ENCODE results near the gene AMD1. TPM values are rescaled to one million over a fixed set of nuclear protein-coding genes. Genes with fewer than 3 reads are reported as not detected.

AMD1 gene
- total RNA-seq, 2 donors from 2014 or later, result 51.5 to 81.5 TPM

- Histone ChIP-seq H3K4me1 (no peaks in the 10 kb centered on the region), H3K4me3 (no peak overlapping the region), H3K27me3 (no peaks in the 10 kb centered on the region), H3K27ac (no peak overlapping the region), H3K9me3 (no peaks in the 10 kb centered on the region), H3K36me3 (no peaks in the 10 kb centered on the region)
- DNase-seq (ENCODE audit: low spot score), result no peak
- TF ChIP-seq, protein P1, sequence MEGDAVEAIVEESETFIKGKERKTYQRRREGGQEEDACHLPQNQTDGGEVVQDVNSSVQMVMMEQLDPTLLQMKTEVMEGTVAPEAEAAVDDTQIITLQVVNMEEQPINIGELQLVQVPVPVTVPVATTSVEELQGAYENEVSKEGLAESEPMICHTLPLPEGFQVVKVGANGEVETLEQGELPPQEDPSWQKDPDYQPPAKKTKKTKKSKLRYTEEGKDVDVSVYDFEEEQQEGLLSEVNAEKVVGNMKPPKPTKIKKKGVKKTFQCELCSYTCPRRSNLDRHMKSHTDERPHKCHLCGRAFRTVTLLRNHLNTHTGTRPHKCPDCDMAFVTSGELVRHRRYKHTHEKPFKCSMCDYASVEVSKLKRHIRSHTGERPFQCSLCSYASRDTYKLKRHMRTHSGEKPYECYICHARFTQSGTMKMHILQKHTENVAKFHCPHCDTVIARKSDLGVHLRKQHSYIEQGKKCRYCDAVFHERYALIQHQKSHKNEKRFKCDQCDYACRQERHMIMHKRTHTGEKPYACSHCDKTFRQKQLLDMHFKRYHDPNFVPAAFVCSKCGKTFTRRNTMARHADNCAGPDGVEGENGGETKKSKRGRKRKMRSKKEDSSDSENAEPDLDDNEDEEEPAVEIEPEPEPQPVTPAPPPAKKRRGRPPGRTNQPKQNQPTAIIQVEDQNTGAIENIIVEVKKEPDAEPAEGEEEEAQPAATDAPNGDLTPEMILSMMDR (IDR thresholded peaks at IDR 0.05), result no peak
These were observed 33.3 kb upstream of the AMD1 start for GRCh38 chr6:110841266-110841665.

- no peak for DNase-seq (ENCODE audit: low spot score)
- Histone ChIP-seq H3K4me3 (no peak overlapping the region), H3K27ac (no peak overlapping the region), H3K27me3 (no peaks in the 10 kb centered on the region), H3K36me3 (no peaks in the 10 kb centered on the region), H3K4me1 (no peaks in the 10 kb centered on the region), H3K9me3 (no peaks in the 10 kb centered on the region)
- TF ChIP-seq, protein P1 (IDR thresholded peaks at IDR 0.05), result no peak
These were observed 24.8 kb upstream of the AMD1 start for GRCh38 chr6:110849781-110850180.

DNA sequence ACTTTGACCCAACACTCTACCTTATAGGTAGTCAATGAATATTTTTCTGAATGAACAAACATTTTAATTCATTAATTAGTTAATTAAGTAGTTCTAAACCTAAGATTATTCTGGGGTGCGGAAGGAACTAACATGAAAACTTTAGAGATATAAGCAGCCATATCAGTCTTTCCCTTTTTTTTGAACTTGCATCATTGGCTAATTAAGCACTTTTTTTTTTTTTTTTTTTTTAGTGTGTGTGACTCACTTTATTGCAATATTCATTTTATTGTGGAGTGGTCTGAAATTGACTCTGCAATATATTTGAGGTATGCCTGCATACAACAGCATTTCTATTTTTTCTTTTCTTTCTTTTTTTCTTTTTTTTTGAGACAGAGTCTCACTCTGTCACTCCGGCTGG is 21.8 kb upstream of the AMD1 start:
- H3K4me1 ChIP-seq, result no peaks in the 10 kb centered on the region
- no peaks in the 10 kb centered on the region for H3K36me3 ChIP-seq
- no peak overlapping the region for H3K4me3 ChIP-seq
- H3K27me3 ChIP-seq, result no peaks in the 10 kb centered on the region
- H3K9me3 ChIP-seq, result no peaks in the 10 kb centered on the region
- no peak for DNase-seq (ENCODE audit: low spot score)
- H3K27ac ChIP-seq, result no peak overlapping the region
- TF ChIP-seq, protein P1 (IDR thresholded peaks at IDR 0.05), result no peak

DNA sequence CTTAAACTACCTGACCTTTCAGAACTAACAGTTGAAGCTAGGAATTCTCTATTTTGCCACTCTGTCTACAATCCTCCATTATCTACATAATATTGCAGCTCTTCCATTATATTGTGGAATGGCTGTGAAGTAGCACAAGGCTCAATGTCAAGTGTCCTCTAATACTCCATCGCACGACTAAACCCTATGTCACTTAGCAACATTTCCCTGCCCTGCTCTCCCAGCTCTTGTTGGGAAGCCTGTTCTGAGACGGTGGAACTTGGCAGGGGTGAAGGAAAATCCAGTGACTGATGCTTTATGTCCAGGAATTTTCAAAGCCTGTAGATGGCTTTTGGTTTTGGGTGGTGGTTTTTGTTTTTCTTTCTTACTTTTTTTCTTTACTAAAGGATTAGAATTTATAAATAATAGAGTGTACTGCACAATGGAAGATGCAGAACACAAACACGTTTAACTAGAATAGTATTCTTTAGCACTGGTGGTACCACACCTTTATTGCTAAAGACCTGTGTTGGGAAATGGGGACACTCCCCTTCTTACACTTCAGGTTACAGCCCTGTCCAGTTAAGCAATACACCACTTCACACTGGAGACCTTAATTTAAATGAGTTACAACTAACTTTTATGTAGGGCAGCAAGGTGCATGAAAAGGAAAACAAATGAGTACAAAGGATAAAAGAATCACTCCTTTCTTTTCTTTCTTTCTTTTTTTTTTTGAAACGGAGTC is 20.7 kb upstream of the AMD1 start:
- TF ChIP-seq, protein P1 (IDR thresholded peaks at IDR 0.05), result no peak
- DNase-seq (ENCODE audit: low spot score), result no peak
- Histone ChIP-seq H3K27me3 (no peaks in the 10 kb centered on the region), H3K36me3 (no peaks in the 10 kb centered on the region), H3K4me3 (no peak overlapping the region), H3K27ac (no peak overlapping the region), H3K9me3 (no peaks in the 10 kb centered on the region), H3K4me1 (no peaks in the 10 kb centered on the region)

DNA sequence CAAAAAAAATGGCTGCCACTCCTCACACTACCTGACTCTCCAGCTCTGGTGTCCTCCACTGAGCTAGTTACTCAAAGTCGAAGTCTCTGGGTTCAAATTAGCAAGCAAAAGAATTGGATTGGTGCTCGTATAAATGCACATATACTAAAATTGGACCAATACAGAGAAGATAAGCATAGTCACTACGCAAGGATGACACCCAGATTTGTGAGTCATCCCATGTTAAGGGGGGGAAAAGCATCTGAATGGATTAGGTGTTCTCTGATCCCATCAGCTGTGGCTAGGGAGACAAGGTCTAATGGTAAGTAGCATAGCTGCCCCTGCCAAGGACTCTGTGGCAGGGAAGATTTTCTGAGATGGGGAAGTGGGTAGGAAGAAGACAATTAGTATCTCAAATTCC is 18.3 kb upstream of the AMD1 start:
- Histone ChIP-seq H3K9me3 (no peaks in the 10 kb centered on the region), H3K4me1 (no peaks in the 10 kb centered on the region), H3K27me3 (no peaks in the 10 kb centered on the region), H3K27ac (no peak overlapping the region), H3K4me3 (no peak overlapping the region), H3K36me3 (no peaks in the 10 kb centered on the region)
- peak; percentile 4 for DNase-seq (ENCODE audit: low spot score)
- TF ChIP-seq, protein P1 (IDR thresholded peaks at IDR 0.05), result no peak

DNA sequence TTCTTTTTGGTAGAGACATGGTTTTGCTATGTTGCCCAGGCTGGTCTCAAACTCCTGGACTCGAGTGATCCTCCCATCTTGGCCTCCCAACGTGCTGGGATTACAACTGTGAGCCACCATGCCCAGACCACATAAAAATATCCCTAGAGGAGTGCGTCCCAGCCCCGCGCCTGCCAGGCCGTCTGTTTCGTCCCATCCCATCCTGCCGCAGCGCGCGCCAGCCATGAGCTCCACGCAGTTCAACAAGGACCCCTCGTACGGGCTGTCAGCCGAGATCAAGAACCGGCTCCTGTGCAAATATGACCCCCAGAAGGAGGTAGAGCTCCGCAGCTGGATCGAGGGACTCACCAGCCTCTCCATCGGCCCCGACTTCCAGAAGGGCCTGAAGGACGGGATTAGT is 16.6 kb upstream of the AMD1 start:
- Histone ChIP-seq H3K9me3 (no peaks in the 10 kb centered on the region), H3K27ac (no peak overlapping the region), H3K36me3 (no peaks in the 10 kb centered on the region), H3K4me3 (no peak overlapping the region), H3K27me3 (no peaks in the 10 kb centered on the region), H3K4me1 (no peaks in the 10 kb centered on the region)
- no peak for DNase-seq (ENCODE audit: low spot score)
- TF ChIP-seq, protein P1 (IDR thresholded peaks at IDR 0.05), result no peak
